Ishikawa (cell line): Measurements from ENCODE around the gene SRBD1.

Experiments
- CEBPB ChIP-seq: IDR thresholded peaks from 2 replicates; pipeline ENCODE4 v1.6.1; 2012
- EGR1 ChIP-seq: IDR thresholded peaks from 2 replicates; pipeline ENCODE4 v1.6.1; 2012
- EP300 ChIP-seq: IDR thresholded peaks from 2 replicates; pipeline ENCODE4 v1.6.1; 2012; ENCODE audit warnings: borderline replicate concordance
- RAD21 ChIP-seq: IDR thresholded peaks from 2 replicates; pipeline ENCODE4 v1.6.1; 2012; ENCODE audit warnings: low read depth
- TCF12 ChIP-seq: IDR thresholded peaks from 2 replicates; pipeline ENCODE4 v1.6.1; 2012; ENCODE audit warnings: low read depth
- TEAD4 ChIP-seq: IDR thresholded peaks from 2 replicates; pipeline ENCODE4 v1.6.1; 2012
- YY1 ChIP-seq: IDR thresholded peaks from 2 replicates; pipeline ENCODE4 v1.6.1; 2012; ENCODE audit warnings: low read depth
- TF ChIP-seq, protein P1 (sequence below): IDR thresholded peaks from 2 replicates; pipeline ENCODE4 v1.6.1; 2012

- TF ChIP-seq RAD21 (no peak), TEAD4 (no peak), YY1 (no peak), CEBPB (no peak), EGR1 (no peak), TCF12 (no peak), EP300 (no peak)
- TF ChIP-seq, protein P1, sequence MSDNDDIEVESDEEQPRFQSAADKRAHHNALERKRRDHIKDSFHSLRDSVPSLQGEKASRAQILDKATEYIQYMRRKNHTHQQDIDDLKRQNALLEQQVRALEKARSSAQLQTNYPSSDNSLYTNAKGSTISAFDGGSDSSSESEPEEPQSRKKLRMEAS: no peak
These were observed 240.7 kb downstream of the SRBD1 start for GRCh38 chr2:45370369-45370768.
